OCI-LY7 (cell line): ENCODE measurements around the gene NAA10. TPM values are rescaled to one million over a fixed set of nuclear protein-coding genes. Genes with fewer than 3 reads are reported as not detected.

Experiments used
- BruUV-seq: library from RNA; stranded (reverse); fragments of 400-500 nt; replicated peaks from 2 replicates; lab custom pipeline; 2021; lab: Mats Ljungman, UMichigan
- CTCF ChIA-PET: fragments of 300-600 bp; sonication (Branson Sonifier 250); formaldehyde crosslinking; loops from one replicate; lab custom pipeline; 2022; ENCODE audit warnings: antibody characterized with exemption; ENCODE audit not compliant: unreplicated experiment; lab: Charles Lee
- POLR2A ChIA-PET: fragments of 300-600 bp; sonication (Branson Sonifier 250); formaldehyde crosslinking; loops from one replicate; lab custom pipeline; 2022; ENCODE audit warnings: antibody characterized with exemption; lab: Charles Lee
- DNase-seq: peaks from one replicate; pipeline ENCODE4 v3.0.0-alpha.2; 2015; ENCODE audit warnings: low spot score
- H2AFZ ChIP-seq: fragments of 200-600 bp; sonication (generic), shearing (Covaris generic); 2 replicates; pipeline ENCODE4 v1.6.1; 2014; ENCODE audit warnings: mild to moderate bottlenecking, antibody characterized with exemption, low read length, moderate library complexity
- H3K27ac ChIP-seq: fragments of 200-600 bp; sonication (generic); 2 replicates; pipeline ENCODE4 v1.5.1; 2014; ENCODE audit warnings: mixed run types, low read depth, mild to moderate bottlenecking, moderate library complexity, low read length, inconsistent platforms; ENCODE audit not compliant: poor library complexity, severe bottlenecking
- H3K36me3 ChIP-seq: fragments of 200-600 bp; sonication (generic); 2 replicates; pipeline ENCODE4 v1.6.1; 2014; ENCODE audit warnings: mild to moderate bottlenecking, antibody characterized with exemption, low read length, moderate library complexity, mixed read lengths; ENCODE audit not compliant: insufficient read depth
- H3K4me1 ChIP-seq: fragments of 200-600 bp; sonication (generic); 2 replicates; pipeline ENCODE4 v1.5.1; 2014; ENCODE audit warnings: mild to moderate bottlenecking, low read length; ENCODE audit not compliant: insufficient read depth, poor library complexity, severe bottlenecking
- H3K4me2 ChIP-seq: fragments of 200-600 bp; sonication (generic); 2 replicates; pipeline ENCODE4 v1.6.1; 2014; ENCODE audit warnings: mild to moderate bottlenecking, low read length
- H3K4me3 ChIP-seq: fragments of 200-600 bp; sonication (generic); 2 replicates; pipeline ENCODE4 v1.5.1; 2014; ENCODE audit warnings: mild to moderate bottlenecking, low read depth, low read length; ENCODE audit not compliant: poor library complexity, severe bottlenecking
- H3K79me2 ChIP-seq: fragments of 200-600 bp; sonication (generic); 2 replicates; pipeline ENCODE4 v1.6.1; 2016; ENCODE audit warnings: low read depth, mild to moderate bottlenecking, low read length, moderate library complexity, mixed read lengths; ENCODE audit not compliant: insufficient read depth
- H3K9me2 ChIP-seq: fragments of 200-600 bp; sonication (generic); 2 replicates; pipeline ENCODE4 v1.6.1; 2016; ENCODE audit warnings: mild to moderate bottlenecking, low read length, mixed read lengths; ENCODE audit not compliant: insufficient read depth
- H3K9me3 ChIP-seq: fragments of 200-600 bp; sonication (generic); 2 replicates; pipeline ENCODE4 v1.6.1; 2014; ENCODE audit warnings: mild to moderate bottlenecking, mixed run types, low read length, mixed read lengths
- H4K20me1 ChIP-seq: fragments of 200-600 bp; sonication (generic); 2 replicates; pipeline ENCODE4 v1.6.1; 2014; ENCODE audit warnings: mild to moderate bottlenecking, antibody characterized with exemption, low read length, moderate library complexity, mixed read lengths; ENCODE audit not compliant: insufficient read depth
- CTCF ChIP-seq: fragments of 200-600 bp; sonication (generic); conservative IDR thresholded peaks from 2 replicates; pipeline ENCODE4 v1.5.1; 2014; ENCODE audit warnings: mild to moderate bottlenecking, antibody characterized with exemption, low read length, moderate library complexity, mixed read lengths
- EZH2phosphoT487 ChIP-seq: fragments of 200-600 bp; sonication (generic); IDR thresholded peaks from 2 replicates; pipeline ENCODE4 v1.6.1; 2018; ENCODE audit warnings: low read depth, borderline replicate concordance, mild to moderate bottlenecking, mixed run types, antibody characterized with exemption, low read length, moderate library complexity, mixed read lengths
- intact Hi-C: fragments of 100-400 bp; cut with micrococcal nuclease; formaldehyde crosslinking; loops from one replicate; pipeline ENCODE4 v1.10.0; 2022; ENCODE audit not compliant: unreplicated experiment
- total RNA-seq, 2 experiments: library from RNA; depleted of rRNA in 1 of 2; stranded (reverse); fragments of >200 nt in 1 of 2; shearing (Covaris generic) in 1 of 2; gene quantifications; 2 replicates each; pipeline ENCODE4 v1.2.3, GENCODE V29; 2014 to 2022

The NAA10 gene
- total RNA-seq, 2 experiments from 2014 or later, result 82.7 to 105 TPM

- Histone ChIP-seq H3K27ac (no peak within 1 kb of the TSS), H3K4me1 (no peaks in the 10 kb centered on the region), H3K9me3 (no peaks in the 10 kb centered on the region), H3K9me2 (no peaks in the 10 kb centered on the region), H3K79me2 (no peaks in the 10 kb centered on the region), H3K36me3 (no peaks in the 10 kb centered on the region), H2AFZ (no peak within 1 kb of the TSS), H3K4me3 (no peak within 1 kb of the TSS), H3K4me2 (no peak within 1 kb of the TSS), H4K20me1 (no peaks in the 10 kb centered on the region)
- ChIA-PET CTCF (no interaction called here), POLR2A (no interaction called here)
- intact Hi-C loops, result loop anchor here (10.0 kb wide), 1 partner anchor 61 kb away; no protein-coding TSS in a partner anchor
- DNase-seq, result no peak
- TF ChIP-seq EZH2phosphoT487, result no peak
- no peak for TF ChIP-seq CTCF
- BruUV-seq, result no TSS peak
These were observed 48.6 kb downstream of the NAA10 start, which contains the start of gene L1CAM for GRCh38 chrX:153885968-153886903. TSS of gene L1CAM (minus strand) at chrX:153886173. CDS start at chrX:153875836, 10,337 bp downstream.

GRCh38 chrX:153885208-153885787 lies 49.5 kb downstream of the NAA10 start:
- H3K4me3 ChIP-seq, result no peak overlapping the region
- no peaks in the 10 kb centered on the region for H3K36me3 ChIP-seq
- TF ChIP-seq CTCF (no peak), EZH2phosphoT487 (no peak)
- H4K20me1 ChIP-seq, result no peaks in the 10 kb centered on the region
- H2AFZ ChIP-seq, result no peak overlapping the region
- no peak for DNase-seq
- H3K9me2 ChIP-seq, result no peaks in the 10 kb centered on the region
- no peaks in the 10 kb centered on the region for H3K79me2 ChIP-seq
- intact Hi-C loops, result loop anchor here (10.0 kb wide), 1 partner anchor 60 kb away; no protein-coding TSS in a partner anchor
- no peak overlapping the region for H3K27ac ChIP-seq
- no peaks in the 10 kb centered on the region for H3K9me3 ChIP-seq
- no peaks in the 10 kb centered on the region for H3K4me1 ChIP-seq
- no TSS peak for BruUV-seq
- POLR2A ChIA-PET, result no interaction called here
- no peak overlapping the region for H3K4me2 ChIP-seq
- CTCF ChIA-PET, result no interaction called here
